Mucosa of rectum (tissue), 2 donors: ENCODE results near the gene PRSS1.
"Not testable (repeated sequence)": the region's sequence is repeated elsewhere in the genome, so short reads cannot be mapped to it uniquely, and the experiment has no call there.

Source experiments
- H3K27ac ChIP-seq, 2 donors: one replicate each; pipeline ENCODE4 v1.7.0; 2013; ENCODE audit warnings: inconsistent platforms in 2 of 2, low read depth in 2 of 2, low read length in 2 of 2
- H3K27me3 ChIP-seq, 2 donors: one replicate each; pipeline ENCODE4 v1.7.0; 2013; ENCODE audit warnings: low read length in 2 of 2; ENCODE audit not compliant: control insufficient read depth in 2 of 2, insufficient read depth in 2 of 2
- H3K36me3 ChIP-seq, 2 donors: one replicate each; pipeline ENCODE4 v1.7.0; 2013; ENCODE audit warnings: low read length in 2 of 2; ENCODE audit not compliant: control insufficient read depth in 2 of 2, insufficient read depth in 2 of 2
- H3K4me1 ChIP-seq, 2 donors: one replicate each; pipeline ENCODE4 v1.7.0; 2013; ENCODE audit warnings: low read length in 2 of 2, mild to moderate bottlenecking in 1 of 2; ENCODE audit not compliant: control insufficient read depth in 2 of 2, insufficient read depth in 2 of 2
- H3K4me3 ChIP-seq, 2 donors: one replicate each; pipeline ENCODE4 v1.7.0; 2013; ENCODE audit warnings: low read length in 2 of 2
- H3K9ac ChIP-seq, 2 donors: one replicate each; pipeline ENCODE4 v1.7.0; 2013; ENCODE audit warnings: low read length in 2 of 2, low read depth in 1 of 2, mild to moderate bottlenecking in 1 of 2
- H3K9me3 ChIP-seq, 2 donors: one replicate each; pipeline ENCODE4 v1.7.0; 2013; ENCODE audit warnings: low read length in 2 of 2; ENCODE audit not compliant: control insufficient read depth in 2 of 2
- donor health status: healthy.
- donor health status: Normal muscosa, but diverticular disease.

The PRSS1 gene

GRCh38 chr7:142772051-142772450 is 22.8 kb downstream of the PRSS1 start:
- Histone ChIP-seq H3K27ac (no peak overlapping the region), H3K4me3 (no peak overlapping the region), H3K9me3 (no peaks in the 10 kb centered on the region), H3K27me3 (no peaks in the 10 kb centered on the region), H3K4me1 (no peaks in the 10 kb centered on the region), H3K36me3 (no peaks in the 10 kb centered on the region), H3K9ac (no peak overlapping the region)

GRCh38 chr7:142772673-142773072 is 23.4 kb downstream of the PRSS1 start:
- H3K27ac ChIP-seq = no peak overlapping the region
- no peaks in the 10 kb centered on the region for H3K27me3 ChIP-seq
- H3K36me3 ChIP-seq = no peaks in the 10 kb centered on the region
- no peaks in the 10 kb centered on the region for H3K9me3 ChIP-seq
- H3K9ac ChIP-seq = no peak overlapping the region
- no peak overlapping the region for H3K4me3 ChIP-seq
- H3K4me1 ChIP-seq = no peaks in the 10 kb centered on the region

GRCh38 chr7:142773230-142773629 is 24.0 kb downstream of the PRSS1 start:
- H3K4me1 ChIP-seq = no peaks in the 10 kb centered on the region
- no peaks in the 10 kb centered on the region for H3K36me3 ChIP-seq
- no peak overlapping the region for H3K9ac ChIP-seq
- no peaks in the 10 kb centered on the region for H3K9me3 ChIP-seq
- H3K27ac ChIP-seq = no peak overlapping the region
- no peak overlapping the region for H3K4me3 ChIP-seq
- H3K27me3 ChIP-seq = no peaks in the 10 kb centered on the region

GRCh38 chr7:142773937-142774744 is 24.9 kb downstream of the PRSS1 start:
- Histone ChIP-seq H3K4me3 (no peak overlapping the region), H3K27me3 (no peaks in the 10 kb centered on the region), H3K4me1 (no peaks in the 10 kb centered on the region), H3K9me3 (no peaks in the 10 kb centered on the region), H3K36me3 (no peaks in the 10 kb centered on the region), H3K27ac (no peak overlapping the region), H3K9ac (no peak overlapping the region)

GRCh38 chr7:142774826-142775225 is 25.6 kb downstream of the PRSS1 start:
- H3K9ac ChIP-seq = no peak overlapping the region
- H3K36me3 ChIP-seq = no peaks in the 10 kb centered on the region
- H3K27me3 ChIP-seq = no peaks in the 10 kb centered on the region
- H3K9me3 ChIP-seq = no peaks in the 10 kb centered on the region
- no peak overlapping the region for H3K27ac ChIP-seq
- no peaks in the 10 kb centered on the region for H3K4me1 ChIP-seq
- no peak overlapping the region for H3K4me3 ChIP-seq

- H3K4me1 ChIP-seq, H3K9ac ChIP-seq, H3K27ac ChIP-seq, H3K36me3 ChIP-seq, H3K27me3 ChIP-seq, H3K9me3 ChIP-seq, H3K4me3 ChIP-seq: not testable (repeated sequence)
These were observed 26.3 kb downstream of the PRSS1 start for GRCh38 chr7:142775351-142776115.

GRCh38 chr7:142776206-142776844 is 27.1 kb downstream of the PRSS1 start:
- H3K27me3 ChIP-seq = no peaks in the 10 kb centered on the region
- no peaks in the 10 kb centered on the region for H3K9me3 ChIP-seq
- no peak overlapping the region for H3K27ac ChIP-seq
- H3K36me3 ChIP-seq = no peaks in the 10 kb centered on the region
- H3K4me3 ChIP-seq = no peak overlapping the region
- no peak overlapping the region for H3K9ac ChIP-seq
- no peaks in the 10 kb centered on the region for H3K4me1 ChIP-seq

- not testable (repeated sequence) for H3K9me3 ChIP-seq, H3K4me1 ChIP-seq, H3K27ac ChIP-seq
These were observed 27.6 kb downstream of the PRSS1 start for GRCh38 chr7:142776845-142777225.

GRCh38 chr7:142777318-142777717 is 28.0 kb downstream of the PRSS1 start:
- Histone ChIP-seq H3K9ac (no peak overlapping the region), H3K27me3 (no peaks in the 10 kb centered on the region), H3K4me3 (no peak overlapping the region), H3K36me3 (no peaks in the 10 kb centered on the region), H3K9me3 (no peaks in the 10 kb centered on the region), H3K27ac (no peak overlapping the region), H3K4me1 (no peaks in the 10 kb centered on the region)

More at GRCh38 chr7:142776845-142777225, 27.6 kb downstream of the PRSS1 start:
- H3K9ac ChIP-seq, H3K36me3 ChIP-seq, H3K4me3 ChIP-seq, H3K27me3 ChIP-seq: not testable (repeated sequence)
